IPS-15b (cell line): ENCODE results near the gene FAM107B.
"Not testable (repeated sequence)": the region's sequence is repeated elsewhere in the genome, so short reads cannot be mapped to it uniquely, and the experiment has no call there.

Source experiments
- H3K27me3 ChIP-seq: one replicate; pipeline ENCODE4 v1.6.1; 2013; ENCODE audit warnings: low read length; ENCODE audit not compliant: control insufficient read depth, insufficient read depth
- H3K36me3 ChIP-seq: one replicate; pipeline ENCODE4 v1.6.1; 2013; ENCODE audit warnings: low read length; ENCODE audit not compliant: control insufficient read depth, insufficient read depth
- H3K4me1 ChIP-seq: one replicate; pipeline ENCODE4 v1.6.1; 2013; ENCODE audit warnings: mild to moderate bottlenecking, low read length; ENCODE audit not compliant: control insufficient read depth, insufficient read depth
- H3K4me3 ChIP-seq: one replicate; pipeline ENCODE4 v1.5.1; 2013; ENCODE audit warnings: low read depth, low read length
- H3K9ac ChIP-seq: one replicate; pipeline ENCODE4 v1.6.1; 2013; ENCODE audit warnings: low read depth, mild to moderate bottlenecking, low read length
- H3K9me3 ChIP-seq: one replicate; pipeline ENCODE4 v1.6.1; 2013; ENCODE audit warnings: mild to moderate bottlenecking, low read length; ENCODE audit not compliant: control insufficient read depth, insufficient read depth

FAM107B gene

DNA sequence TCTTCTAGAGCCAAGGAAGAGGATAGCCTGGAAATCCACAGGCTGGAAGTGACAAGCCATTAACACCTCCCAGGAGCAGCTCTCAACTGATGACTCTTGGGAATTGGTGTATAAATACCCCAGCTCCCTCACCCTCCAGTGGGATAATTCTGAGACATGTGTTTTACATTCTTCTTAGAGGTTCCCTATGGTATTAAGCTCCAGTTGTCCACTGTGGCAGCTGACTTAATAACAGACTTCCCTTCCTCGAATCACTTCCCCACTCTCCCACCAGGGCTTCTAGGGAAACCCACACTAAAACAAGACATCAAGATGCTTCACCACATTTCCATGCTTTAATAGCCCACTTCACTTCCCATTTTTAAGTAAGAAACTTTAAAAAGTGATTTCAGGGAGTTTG, 47.2 kb downstream of the FAM107B start:
- no peak overlapping the region for H3K4me3 ChIP-seq

DNA sequence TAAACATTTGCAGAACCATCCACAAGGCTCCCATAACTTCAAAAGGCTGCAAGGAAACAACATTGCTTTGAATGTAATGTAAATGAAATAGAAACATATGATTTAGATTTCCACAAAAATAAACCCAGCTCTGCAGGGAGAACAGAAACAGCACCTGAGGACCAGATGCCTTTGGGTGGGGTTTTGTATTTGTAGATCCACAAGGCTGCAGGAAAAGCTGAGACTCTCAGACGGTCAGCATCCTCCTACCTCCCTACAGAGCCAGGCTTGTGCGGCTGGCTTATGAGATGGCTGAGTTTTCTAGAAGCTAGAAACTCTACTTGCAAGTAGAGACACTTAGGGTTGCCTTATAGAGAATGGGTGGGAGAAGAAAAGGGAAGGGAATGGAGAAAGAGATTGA, 49.8 kb downstream of the FAM107B start:
- Histone ChIP-seq H3K27me3 (no peaks in the 10 kb centered on the region), H3K4me3 (no peak overlapping the region), H3K4me1 (no peaks in the 10 kb centered on the region), H3K9me3 (peaks cover 2% of the 10 kb centered on the region), H3K36me3 (no peaks in the 10 kb centered on the region), H3K9ac (no peak overlapping the region)

More for the DNA sequence above, 47.2 kb downstream of the FAM107B start:
- no peaks in the 10 kb centered on the region for H3K36me3 ChIP-seq
- H3K4me1 ChIP-seq: no peaks in the 10 kb centered on the region
- H3K27me3 ChIP-seq: no peaks in the 10 kb centered on the region
- no peak overlapping the region for H3K9ac ChIP-seq
- no peaks in the 10 kb centered on the region for H3K9me3 ChIP-seq

DNA sequence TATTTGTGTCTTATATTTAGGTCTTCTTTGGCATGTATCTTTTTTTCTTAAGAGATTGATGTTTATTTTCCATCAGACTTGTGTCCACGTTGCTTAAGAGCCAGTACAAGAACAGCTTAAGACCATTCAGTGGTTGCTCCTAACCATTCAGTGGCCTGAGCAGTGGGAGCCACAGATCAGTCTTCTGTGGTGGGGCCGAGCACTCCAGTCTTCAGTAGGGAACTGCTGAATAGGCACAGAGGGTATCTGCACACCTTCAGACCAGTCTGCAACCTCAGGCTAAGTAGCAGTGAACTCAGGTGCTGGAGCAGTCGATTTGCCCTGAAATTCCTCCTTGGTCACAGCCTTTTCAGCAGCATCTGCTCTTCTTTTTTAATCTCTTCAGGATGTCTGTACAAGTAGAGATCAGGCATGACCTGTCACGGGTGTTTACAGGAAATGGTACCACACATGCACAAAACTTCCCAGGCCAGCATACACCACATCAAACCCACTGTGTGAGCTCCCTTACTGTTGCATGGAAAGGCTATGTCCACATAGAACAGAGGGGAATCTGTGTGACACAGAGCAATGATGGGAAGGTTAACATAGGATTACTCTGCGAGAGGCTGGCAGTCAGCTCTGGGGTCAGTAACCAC, 51.5 kb downstream of the FAM107B start:
- no peak overlapping the region for H3K9ac ChIP-seq
- H3K9me3 ChIP-seq: peaks cover 3% of the 10 kb centered on the region
- no peaks in the 10 kb centered on the region for H3K36me3 ChIP-seq
- no peaks in the 10 kb centered on the region for H3K27me3 ChIP-seq
- H3K4me1 ChIP-seq: no peaks in the 10 kb centered on the region
- no peak overlapping the region for H3K4me3 ChIP-seq

DNA sequence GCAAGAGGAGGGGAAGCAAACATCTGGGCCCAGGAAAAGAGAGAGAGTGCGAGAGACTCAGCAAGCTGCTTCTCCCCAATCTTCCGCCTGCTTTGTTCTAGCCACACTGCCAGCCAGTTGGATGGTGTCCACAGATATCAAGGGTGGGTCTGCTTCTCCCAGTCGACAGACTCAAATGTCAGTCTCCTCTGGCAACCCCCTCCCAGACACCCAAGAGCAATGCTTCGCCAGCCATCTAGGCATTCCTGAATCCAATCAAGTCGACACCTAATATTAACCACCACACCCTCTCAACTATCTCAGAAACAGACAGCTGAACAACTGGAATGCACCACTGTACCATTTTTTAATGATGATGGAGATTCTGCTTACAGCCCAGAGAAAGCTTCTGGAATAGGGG, 57.1 kb downstream of the FAM107B start:
- no peaks in the 10 kb centered on the region for H3K27me3 ChIP-seq
- H3K9me3 ChIP-seq: peaks cover 3% of the 10 kb centered on the region
- no peaks in the 10 kb centered on the region for H3K4me1 ChIP-seq
- no peaks in the 10 kb centered on the region for H3K36me3 ChIP-seq
- H3K4me3 ChIP-seq: no peak overlapping the region
- no peak overlapping the region for H3K9ac ChIP-seq

DNA sequence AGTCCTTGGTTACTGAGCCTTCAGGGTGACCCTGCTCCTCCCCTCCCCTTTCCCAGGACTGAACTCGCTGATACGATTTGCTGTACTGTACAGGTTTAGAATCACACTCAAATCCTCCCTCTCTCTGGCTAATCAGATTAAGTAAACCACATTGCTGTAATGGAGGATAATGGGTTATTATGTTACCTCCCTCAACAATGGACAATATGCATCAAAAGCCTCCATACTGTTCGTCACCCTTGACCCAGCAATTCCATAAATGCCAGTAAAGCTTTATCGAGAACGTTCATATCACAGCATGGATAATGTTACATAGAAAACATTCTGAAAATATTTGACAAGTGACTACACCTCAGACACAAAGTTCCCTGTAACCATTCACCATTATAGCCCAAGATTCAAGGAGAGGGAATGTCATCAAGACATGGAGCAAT, 61.7 kb downstream of the FAM107B start:
- Histone ChIP-seq H3K9ac (no peak overlapping the region), H3K27me3 (no peaks in the 10 kb centered on the region), H3K4me1 (no peaks in the 10 kb centered on the region), H3K36me3 (no peaks in the 10 kb centered on the region), H3K9me3 (no peaks in the 10 kb centered on the region), H3K4me3 (no peak overlapping the region)

DNA sequence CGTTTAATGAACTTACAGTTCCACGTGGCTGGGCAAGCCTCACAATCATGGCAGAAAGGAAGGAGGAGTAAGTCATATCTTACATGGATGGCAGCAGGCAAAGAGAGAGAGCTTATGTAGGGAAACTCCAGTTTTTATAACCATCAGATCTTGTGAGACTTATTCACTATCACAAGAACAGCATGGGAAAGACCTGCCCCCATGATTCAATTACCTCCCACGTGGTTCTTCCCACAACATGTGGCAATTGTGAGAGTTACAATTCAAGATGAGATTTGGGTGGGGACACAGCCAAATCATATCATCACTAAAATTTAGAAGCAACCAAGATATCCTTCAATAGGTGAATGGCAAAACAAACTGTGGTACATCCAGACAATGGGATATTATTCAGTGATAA, 65.4 kb downstream of the FAM107B start:
- not testable (repeated sequence) for H3K4me1 ChIP-seq, H3K27me3 ChIP-seq, H3K36me3 ChIP-seq, H3K4me3 ChIP-seq, H3K9me3 ChIP-seq, H3K9ac ChIP-seq

DNA sequence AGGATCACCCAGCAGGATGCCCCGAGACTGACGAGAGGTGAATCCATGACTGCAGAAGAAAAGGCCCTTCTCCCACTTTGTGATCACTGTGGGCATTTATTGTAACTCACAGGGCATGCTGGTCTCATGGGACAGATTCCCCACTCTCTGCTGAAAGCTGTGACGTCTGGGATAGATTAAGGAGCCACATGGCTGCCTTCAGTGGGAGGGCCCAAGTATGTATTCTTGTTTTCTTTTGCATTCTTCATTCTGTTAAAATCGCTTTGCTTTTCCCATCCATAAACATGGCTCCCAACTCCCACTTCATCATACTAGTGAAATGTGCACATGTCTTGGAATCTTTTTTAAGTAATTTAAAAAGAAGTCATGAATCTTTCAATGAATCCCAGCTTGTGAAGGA, 67.2 kb downstream of the FAM107B start:
- H3K36me3 ChIP-seq: no peaks in the 10 kb centered on the region
- no peaks in the 10 kb centered on the region for H3K9me3 ChIP-seq
- peaks cover 6% of the 10 kb centered on the region for H3K4me1 ChIP-seq
- H3K27me3 ChIP-seq: no peaks in the 10 kb centered on the region
- H3K4me3 ChIP-seq: no peak overlapping the region
- H3K9ac ChIP-seq: no peak overlapping the region

DNA sequence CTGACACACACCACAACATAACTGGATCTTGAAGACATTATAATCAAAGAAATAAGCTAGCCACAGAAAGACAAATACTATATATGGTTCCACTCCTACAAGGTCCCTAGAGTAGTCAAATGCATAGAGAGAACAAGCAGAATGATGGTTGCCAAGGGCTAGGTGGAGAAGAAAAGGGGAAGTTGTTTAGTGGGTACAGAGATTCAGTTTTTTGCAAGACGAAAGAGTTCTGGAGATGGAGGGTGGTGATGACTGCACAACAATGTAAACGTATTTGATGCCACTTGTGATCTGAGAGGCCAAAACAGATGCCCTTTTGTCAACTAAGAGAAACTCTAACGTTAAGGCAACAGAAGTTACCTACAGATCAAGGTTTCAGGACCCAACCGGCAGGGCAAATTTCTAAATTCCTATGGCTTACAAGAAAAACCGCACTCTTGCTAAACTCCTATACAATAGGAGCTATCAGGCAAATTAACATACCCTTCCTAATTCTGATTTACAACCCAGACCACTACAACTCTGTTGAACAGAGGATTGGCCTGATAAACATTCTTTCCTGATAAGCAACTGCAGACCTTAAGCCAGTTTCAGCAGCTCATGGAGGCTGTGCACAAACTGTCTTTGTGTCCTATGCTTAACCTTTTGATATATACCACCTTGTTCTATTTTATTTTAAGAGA, 69.0 kb downstream of the FAM107B start:
- H3K9me3 ChIP-seq: no peaks in the 10 kb centered on the region
- H3K4me1 ChIP-seq: peaks cover 6% of the 10 kb centered on the region
- H3K36me3 ChIP-seq: no peaks in the 10 kb centered on the region
- H3K9ac ChIP-seq: no peak overlapping the region
- H3K27me3 ChIP-seq: no peaks in the 10 kb centered on the region
- no peak overlapping the region for H3K4me3 ChIP-seq

DNA sequence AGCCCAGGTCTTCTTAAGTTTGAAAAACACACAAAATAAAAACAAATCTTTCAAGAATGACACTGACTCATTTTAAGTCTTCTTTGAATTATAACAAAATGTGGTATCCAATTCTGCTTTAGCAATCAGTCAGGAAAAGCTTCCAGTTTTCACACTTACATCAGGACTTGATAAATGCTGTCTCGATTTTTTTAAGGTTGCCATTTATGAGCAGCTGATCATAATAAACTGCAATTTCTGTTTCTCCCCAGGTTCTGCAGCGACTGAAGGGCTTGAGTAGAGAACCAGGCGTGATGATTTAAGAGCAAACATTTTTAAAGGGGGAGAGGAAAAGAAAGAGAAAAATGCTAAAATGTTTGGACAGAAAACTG, 71.1 kb downstream of the FAM107B start:
- peaks cover 6% of the 10 kb centered on the region for H3K4me1 ChIP-seq
- H3K4me3 ChIP-seq: no peak overlapping the region
- H3K9ac ChIP-seq: no peak overlapping the region
- no peaks in the 10 kb centered on the region for H3K36me3 ChIP-seq
- no peaks in the 10 kb centered on the region for H3K9me3 ChIP-seq
- no peaks in the 10 kb centered on the region for H3K27me3 ChIP-seq

DNA sequence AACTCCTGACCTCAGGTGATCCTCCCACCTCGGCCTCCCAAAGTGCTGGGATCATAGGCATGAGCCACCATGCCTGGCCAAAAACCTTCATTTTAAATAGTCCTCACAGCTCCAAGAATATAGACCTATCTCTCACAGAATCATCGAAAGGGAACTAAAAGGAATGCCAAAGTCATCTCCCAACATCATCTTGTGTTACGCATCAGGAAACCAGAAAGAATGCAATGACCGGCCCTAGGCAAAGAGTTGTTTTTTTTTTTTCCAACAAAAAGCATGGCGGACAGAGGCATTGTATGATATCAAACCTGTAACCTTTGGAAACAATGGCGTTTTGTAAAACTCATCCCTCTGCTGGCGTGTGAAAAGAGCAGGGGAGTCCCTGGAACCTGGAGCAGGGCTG, 73.2 kb downstream of the FAM107B start:
- Histone ChIP-seq H3K9ac (no peak overlapping the region), H3K9me3 (no peaks in the 10 kb centered on the region), H3K36me3 (no peaks in the 10 kb centered on the region), H3K4me1 (peaks cover 6% of the 10 kb centered on the region), H3K4me3 (no peak overlapping the region), H3K27me3 (no peaks in the 10 kb centered on the region)

DNA sequence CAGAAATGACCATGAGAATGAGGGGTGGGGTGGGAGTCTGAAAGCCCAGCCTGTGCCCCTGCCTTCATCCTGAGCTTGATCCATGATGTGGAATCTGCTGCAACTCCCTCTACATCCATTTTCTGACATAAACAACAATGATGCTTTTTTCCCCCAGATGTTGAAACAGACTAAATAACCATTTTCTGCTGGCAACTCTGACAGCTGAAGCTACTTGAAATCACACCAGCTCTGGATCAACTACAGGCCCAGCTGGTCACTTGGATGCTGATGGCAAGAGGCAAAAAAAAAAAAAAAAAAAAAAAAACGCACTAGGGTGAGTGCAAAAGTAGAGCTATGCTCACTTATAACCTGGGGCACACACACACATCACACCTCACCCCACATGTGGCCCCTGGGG, 74.2 kb downstream of the FAM107B start:
- H3K9ac ChIP-seq: no peak overlapping the region
- no peaks in the 10 kb centered on the region for H3K9me3 ChIP-seq
- no peaks in the 10 kb centered on the region for H3K27me3 ChIP-seq
- H3K4me3 ChIP-seq: no peak overlapping the region
- H3K4me1 ChIP-seq: peaks cover under 1% of the 10 kb centered on the region
- H3K36me3 ChIP-seq: no peaks in the 10 kb centered on the region

DNA sequence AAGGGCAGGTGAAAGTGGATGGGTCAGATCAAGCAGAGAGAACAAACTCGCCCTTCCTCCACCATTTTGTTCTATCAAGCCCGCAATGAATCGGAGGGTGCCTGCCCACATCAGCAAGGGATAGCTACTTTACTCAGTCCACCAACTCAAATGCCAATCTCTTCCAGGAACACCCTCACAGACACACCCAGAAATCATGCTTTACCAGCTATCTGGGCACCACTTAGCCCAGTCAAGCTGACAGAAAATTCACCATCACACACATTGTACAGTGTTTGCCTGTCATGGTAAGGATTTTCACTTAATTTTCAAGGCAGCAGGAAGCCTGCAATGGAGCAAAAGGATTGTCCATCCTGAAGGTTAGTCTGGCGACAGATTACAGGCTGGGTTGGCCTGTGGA, 75.2 kb downstream of the FAM107B start:
- H3K4me3 ChIP-seq: no peak overlapping the region
- H3K9ac ChIP-seq: no peak overlapping the region
- no peaks in the 10 kb centered on the region for H3K27me3 ChIP-seq
- no peaks in the 10 kb centered on the region for H3K9me3 ChIP-seq
- no peaks in the 10 kb centered on the region for H3K4me1 ChIP-seq
- no peaks in the 10 kb centered on the region for H3K36me3 ChIP-seq
